Gastrocnemius medialis (tissue), 4 donors: ENCODE data around the gene ITGAE. TPM values are rescaled to one million over a fixed set of nuclear protein-coding genes. Genes with fewer than 3 reads are reported as not detected.

Experiments used
- ATAC-seq, 2 donors: fragments of 150-250 bp; one replicate each; pipeline ENCODE4 v1.9.1; 2016
- DNase-seq, 2 donors: peaks; one replicate each; pipeline ENCODE4 v3.0.0-alpha.2; 2019
- H3K27ac ChIP-seq, 4 donors: fragments of 200-600 bp; sonication (generic); 1 replicate in 1 of 4; 2 replicates in 3 of 4; pipeline ENCODE4 v1.5.1; 2016 to 2018; ENCODE audit warnings: mild to moderate bottlenecking in 2 of 4, moderate library complexity in 1 of 4
- H3K27me3 ChIP-seq, 3 donors: fragments of 200-600 bp; sonication (generic) in 2 of 3; 1 replicate in 1 of 3; 2 replicates in 2 of 3; pipeline versions ENCODE4 v1.5.1 to v1.6.0; 2016 to 2019; ENCODE audit warnings: mild to moderate bottlenecking in 1 of 3, moderate library complexity in 1 of 3
- H3K36me3 ChIP-seq, 2 donors: fragments of 200-600 bp; sonication (generic) in 1 of 2; one replicate each; pipeline ENCODE4 v1.5.1; 2017 to 2018
- H3K4me1 ChIP-seq, 2 donors: fragments of 200-600 bp; sonication (generic) in 1 of 2; one replicate each; pipeline ENCODE4 v1.5.1; 2016 to 2017; ENCODE audit warnings: mild to moderate bottlenecking in 2 of 2
- H3K4me3 ChIP-seq, 4 donors: fragments of 200-600 bp; sonication (generic) in 3 of 4; 1 replicate in 1 of 4; 2 replicates in 3 of 4; pipeline ENCODE4 v1.5.1; 2016 to 2019; ENCODE audit warnings: mild to moderate bottlenecking in 2 of 4
- H3K9me3 ChIP-seq, 3 donors: fragments of 200-600 bp; sonication (generic) in 2 of 3; 1 replicate in 1 of 3; 2 replicates in 2 of 3; pipeline ENCODE4 v1.5.1; 2016 to 2019
- POLR2A ChIP-seq, 2 donors: fragments of 450-650 bp; IDR thresholded peaks; one replicate each; pipeline ENCODE4 v1.6.1; 2017; ENCODE audit warnings: antibody characterized with exemption in 2 of 2, mild to moderate bottlenecking in 2 of 2, moderate library complexity in 2 of 2
- in situ Hi-C, 4 donors: fragments of 200-750 bp; cut with MboI; loops; one replicate each; pipeline versions ENCODE4 v1.15.0 to v1.8.0; 2017; ENCODE audit warnings: low sequenced_read_pairs in 4 of 4
- intact Hi-C: fragments of 100-400 bp; cut with DNase I; formaldehyde crosslinking; loops from one replicate; pipeline ENCODE4 v1.15.1; 2023; ENCODE audit warnings: low total_unique reads
- total RNA-seq, 4 donors: library from RNA; depleted of rRNA; stranded (reverse); fragments of >200 nt; gene quantifications; one replicate each; pipeline versions ENCODE4 v1.1.0 to v1.2.3, GENCODE V29; 2016
- TF ChIP-seq, protein P1 (sequence below), 5 experiments: fragments of 450-650 bp in 3 of 5; fragments of 200-600 bp in 2 of 5; sonication (generic) in 2 of 5; IDR thresholded peaks in 4 of 5; conservative IDR thresholded peaks in 1 of 5; 1 replicate in 4 of 5; 2 replicates in 1 of 5; pipeline ENCODE4 v1.5.1; 2016 to 2019; ENCODE audit warnings: antibody characterized with exemption in 5 of 5, mild to moderate bottlenecking in 3 of 5, moderate library complexity in 3 of 5

ITGAE gene
- total RNA-seq, 4 donors from 2014 or later: 10.8 to 25.0 (median 23.5) TPM

GRCh38 chr17:3679531-3680126, 121.4 kb downstream of the ITGAE start:
- Histone ChIP-seq H3K4me1 (no peaks in the 10 kb centered on the region), H3K9me3 (no peaks in the 10 kb centered on the region), H3K4me3 (no peak overlapping the region), H3K27me3 (no peaks in the 10 kb centered on the region), H3K27ac (no peak overlapping the region), H3K36me3 (peaks cover 0 to 24% of the 10 kb centered on the region in 2 donors)
- in situ Hi-C loops (no loop called here), intact Hi-C loops (loop anchor here (5.0 kb wide), 2 partner anchors 43 to 148 kb away; partner anchors contain the start of gene HASPIN)
- ATAC-seq: no peak
- no peak for TF ChIP-seq POLR2A (IDR thresholded peaks at IDR 0.05)
- TF ChIP-seq, protein P1, sequence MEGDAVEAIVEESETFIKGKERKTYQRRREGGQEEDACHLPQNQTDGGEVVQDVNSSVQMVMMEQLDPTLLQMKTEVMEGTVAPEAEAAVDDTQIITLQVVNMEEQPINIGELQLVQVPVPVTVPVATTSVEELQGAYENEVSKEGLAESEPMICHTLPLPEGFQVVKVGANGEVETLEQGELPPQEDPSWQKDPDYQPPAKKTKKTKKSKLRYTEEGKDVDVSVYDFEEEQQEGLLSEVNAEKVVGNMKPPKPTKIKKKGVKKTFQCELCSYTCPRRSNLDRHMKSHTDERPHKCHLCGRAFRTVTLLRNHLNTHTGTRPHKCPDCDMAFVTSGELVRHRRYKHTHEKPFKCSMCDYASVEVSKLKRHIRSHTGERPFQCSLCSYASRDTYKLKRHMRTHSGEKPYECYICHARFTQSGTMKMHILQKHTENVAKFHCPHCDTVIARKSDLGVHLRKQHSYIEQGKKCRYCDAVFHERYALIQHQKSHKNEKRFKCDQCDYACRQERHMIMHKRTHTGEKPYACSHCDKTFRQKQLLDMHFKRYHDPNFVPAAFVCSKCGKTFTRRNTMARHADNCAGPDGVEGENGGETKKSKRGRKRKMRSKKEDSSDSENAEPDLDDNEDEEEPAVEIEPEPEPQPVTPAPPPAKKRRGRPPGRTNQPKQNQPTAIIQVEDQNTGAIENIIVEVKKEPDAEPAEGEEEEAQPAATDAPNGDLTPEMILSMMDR (IDR thresholded peaks at IDR 0.05 in 4 of 5, conservative IDR thresholded peaks at IDR 0.05 in 1 of 5): no peak
- DNase-seq: no peak

GRCh38 chr17:3678821-3679530, 122.0 kb downstream of the ITGAE start:
- H3K27me3 ChIP-seq: no peaks in the 10 kb centered on the region
- in situ Hi-C loops (no loop called here), intact Hi-C loops (no loop called here)
- peaks cover 0 to 24% of the 10 kb centered on the region in 2 donors for H3K36me3 ChIP-seq
- no peak for DNase-seq
- no peaks in the 10 kb centered on the region for H3K4me1 ChIP-seq
- H3K9me3 ChIP-seq: no peaks in the 10 kb centered on the region
- H3K4me3 ChIP-seq: no peak overlapping the region
- no peak for ATAC-seq
- peak overlapping the region in 2 of 4 donors; percentile 40 to 55 for H3K27ac ChIP-seq
- TF ChIP-seq, protein P1 (IDR thresholded peaks at IDR 0.05 in 4 of 5, conservative IDR thresholded peaks at IDR 0.05 in 1 of 5): no peak
- no peak for TF ChIP-seq POLR2A (IDR thresholded peaks at IDR 0.05)

- in situ Hi-C loops: no loop called here
- DNase-seq (peak in 1 of 2 donors; percentile 43), ATAC-seq (peak in 1 of 2 donors; percentile 48)
- H3K4me1 ChIP-seq: no peaks in the 10 kb centered on the region
- no peaks in the 10 kb centered on the region for H3K27me3 ChIP-seq
- no peaks in the 10 kb centered on the region for H3K9me3 ChIP-seq
- H3K36me3 ChIP-seq: peaks cover 0 to 24% of the 10 kb centered on the region in 2 donors
- TF ChIP-seq POLR2A (IDR thresholded peaks at IDR 0.05): no peak
- TF ChIP-seq, protein P1 (IDR thresholded peaks at IDR 0.05 in 4 of 5, conservative IDR thresholded peaks at IDR 0.05 in 1 of 5): no peak
- intact Hi-C loops: no loop called here
- no peak overlapping the region for H3K4me3 ChIP-seq
- peak overlapping the region in 2 of 4 donors; percentile 40 to 55 for H3K27ac ChIP-seq
Observed at GRCh38 chr17:3678095-3678820, 122.7 kb downstream of the ITGAE start.

DNA sequence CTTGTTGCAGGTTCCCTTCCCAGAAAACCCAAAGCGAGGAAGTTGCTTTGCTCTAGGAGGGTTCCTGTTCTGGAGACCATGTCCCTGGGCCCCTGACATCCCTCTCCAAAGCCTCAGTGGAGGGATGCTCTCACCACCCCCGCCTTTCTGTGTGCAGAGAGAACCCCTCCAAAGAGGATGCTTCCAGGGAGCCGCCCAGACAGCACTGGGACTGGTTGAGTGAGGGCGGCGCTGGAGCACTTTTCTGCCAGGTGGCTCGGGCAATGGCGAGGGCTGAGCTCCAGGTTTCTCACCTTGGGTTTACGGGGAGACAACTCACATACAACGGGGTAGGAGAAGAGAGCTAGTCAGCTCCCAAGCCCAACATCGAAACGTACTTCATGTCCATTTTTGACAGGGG, 125.1 kb downstream of the ITGAE start:
- no peaks in the 10 kb centered on the region for H3K9me3 ChIP-seq
- no peak for DNase-seq
- H3K4me3 ChIP-seq: no peak overlapping the region
- ATAC-seq: no peak
- H3K27ac ChIP-seq: no peak overlapping the region
- no peaks in the 10 kb centered on the region for H3K27me3 ChIP-seq
- H3K4me1 ChIP-seq: no peaks in the 10 kb centered on the region
- intact Hi-C loops (no loop called here), in situ Hi-C loops (no loop called here)
- peaks cover 0 to 15% of the 10 kb centered on the region in 2 donors for H3K36me3 ChIP-seq
- TF ChIP-seq, protein P1 (IDR thresholded peaks at IDR 0.05 in 4 of 5, conservative IDR thresholded peaks at IDR 0.05 in 1 of 5): no peak
- TF ChIP-seq POLR2A (IDR thresholded peaks at IDR 0.05): no peak
